K562 (cell line): ENCODE results near the gene JKAMP. TPM values are rescaled to one million over a fixed set of nuclear protein-coding genes. Genes with fewer than 3 reads are reported as not detected.

Experiments
- ATAC-seq: fragments of 200-7000 bp; cut with Tn5 transposase; 3 replicates; pipeline ENCODE4 v1.9.1; 2020; ENCODE audit warnings: moderate library complexity
- BruUV-seq: library from RNA; stranded (reverse); fragments of 400-500 nt; replicated peaks from 2 replicates; lab custom pipeline; 2021; lab: Mats Ljungman, UMichigan
- CTCF ChIA-PET: fragments of 300-600 bp; formaldehyde crosslinking; extraction: SDS; loops from one replicate; lab custom pipeline; 2021; ENCODE audit warnings: low intra/inter-chr PET ratio; lab: Yijun Ruan, JAX
- POLR2A ChIA-PET: fragments of 300-600, 350-650 bp; sonication (Branson Sonifier 250); formaldehyde crosslinking; extraction: SDS; loops from one replicate; lab custom pipeline; 2021; ENCODE audit warnings: antibody characterized with exemption, inconsistent platforms; lab: Yijun Ruan, JAX
- DNase-seq, 4 experiments: peaks; one replicate each; pipeline versions ENCODE4 v3.0.0 to v3.0.0-alpha.2; 2011 to 2018; ENCODE audit warnings: low spot score in 3 of 4, mixed read lengths in 3 of 4; ENCODE audit errors: extremely low read depth in 1 of 4
- FAIRE-seq: peaks from 2 replicates; lab custom pipeline; 2011; peaks lifted over from hg19 to GRCh38; lab: Jason Lieb, UNC
- H2AFZ ChIP-seq: 2 replicates; pipeline ENCODE4 v1.6.0; 2011; ENCODE audit warnings: low read depth, low read length, control low read depth, inconsistent platforms
- H3K27ac ChIP-seq: fragments of 200-600 bp; 3 replicates; pipeline ENCODE4 v1.8.0; 2011; ENCODE audit warnings: low read depth, mild to moderate bottlenecking, control low read depth, inconsistent platforms, low read length, moderate library complexity, mixed read lengths; ENCODE audit errors: extremely low read depth
- H3K27me3 ChIP-seq, 2 experiments: fragments of 300-600 bp in 1 of 2; 2 replicates in 1 of 2; 3 replicates in 1 of 2; pipeline versions ENCODE4 v1.6.0 to v1.8.0; 2011; ENCODE audit warnings: inconsistent platforms in 2 of 2, low read length in 2 of 2, mild to moderate bottlenecking in 1 of 2, mixed read lengths in 1 of 2, moderate library complexity in 1 of 2; ENCODE audit not compliant: control insufficient read depth in 2 of 2, insufficient read depth in 2 of 2
- H3K36me3 ChIP-seq: fragments of 300-600 bp; 3 replicates; pipeline ENCODE4 v1.8.0; 2011; ENCODE audit warnings: mild to moderate bottlenecking, low read length, inconsistent platforms; ENCODE audit not compliant: control insufficient read depth, insufficient read depth
- H3K4me1 ChIP-seq, 2 experiments: fragments of 200-600 bp in 1 of 2; replicated peaks in 1 of 2; 2 replicates in 1 of 2; 3 replicates in 1 of 2; pipeline versions ENCODE4 v1.5.1 to v1.8.0; 2011; ENCODE audit warnings: inconsistent platforms in 2 of 2, low read length in 2 of 2, mild to moderate bottlenecking in 1 of 2, mixed read lengths in 1 of 2, moderate library complexity in 1 of 2; ENCODE audit not compliant: control insufficient read depth in 2 of 2, insufficient read depth in 2 of 2
- H3K4me2 ChIP-seq: 2 replicates; pipeline ENCODE4 v1.6.1; 2011; ENCODE audit warnings: low read length, control low read depth, inconsistent platforms, mixed read lengths; ENCODE audit not compliant: insufficient read depth
- H3K4me3 ChIP-seq: fragments of 200-600 bp; sonication (generic), shearing (Covaris generic); 2 replicates; pipeline ENCODE4 v1.5.1; 2016; ENCODE audit warnings: control low read depth, inconsistent platforms
- H3K79me2 ChIP-seq: fragments of 200-600 bp; 3 replicates; pipeline ENCODE4 v1.8.0; 2011; ENCODE audit warnings: low read length, inconsistent platforms; ENCODE audit not compliant: control insufficient read depth, insufficient read depth
- H3K9ac ChIP-seq, 2 experiments: 2 replicates each; pipeline versions ENCODE4 v1.6.0 to v1.6.1; 2011; ENCODE audit warnings: low read depth in 2 of 2, low read length in 2 of 2, control low read depth in 1 of 2, inconsistent platforms in 1 of 2, mild to moderate bottlenecking in 1 of 2, mixed read lengths in 1 of 2; ENCODE audit not compliant: insufficient read depth in 1 of 2
- H3K9me1 ChIP-seq: one replicate; pipeline ENCODE4 v1.6.0; 2011; ENCODE audit warnings: inconsistent platforms, mild to moderate bottlenecking, low read length, moderate library complexity; ENCODE audit not compliant: control insufficient read depth, insufficient read depth
- H3K9me3 ChIP-seq: replicated peaks from 2 replicates; pipeline ENCODE4 v1.5.1; 2011; ENCODE audit warnings: low read depth, low read length, inconsistent platforms; ENCODE audit not compliant: control insufficient read depth, insufficient read depth
- H4K20me1 ChIP-seq: replicated peaks from 2 replicates; pipeline ENCODE4 v1.6.1; 2011; ENCODE audit warnings: low read length, inconsistent platforms, mixed read lengths; ENCODE audit not compliant: control insufficient read depth, insufficient read depth
- KDM1A ChIP-seq, 2 experiments: fragments of 450-650 bp; IDR thresholded peaks; 2 replicates each; pipeline ENCODE4 v1.6.1; 2016; ENCODE audit warnings: mild to moderate bottlenecking in 2 of 2
- TOE1 ChIP-seq, 2 experiments: fragments of 450-650 bp in 1 of 2; sonication (generic) in 1 of 2; formaldehyde crosslinking in 1 of 2; IDR thresholded peaks; 2 replicates each; pipeline versions ENCODE4 v1.7.1 to v1.8.0; 2016 to 2022; ENCODE audit warnings: borderline replicate concordance in 2 of 2, mild to moderate bottlenecking in 2 of 2, antibody characterized with exemption in 1 of 2, inconsistent platforms in 1 of 2, low read depth in 1 of 2, missing genetic modification reagents in 1 of 2, moderate library complexity in 1 of 2
- ZHX1 ChIP-seq: fragments of 150-350 bp; conservative IDR thresholded peaks from 2 replicates; pipeline ENCODE4 v1.6.1; 2014; ENCODE audit warnings: low read length
- ZNF561 ChIP-seq: fragments of 450-650 bp; formaldehyde crosslinking; conservative IDR thresholded peaks from 2 replicates; pipeline ENCODE4 v1.4.0; 2020; ENCODE audit warnings: mild to moderate bottlenecking, moderate library complexity
- WGBS: fragments of 100-300 bp; shearing (Covaris generic); methylation state at CpG from one replicate; pipeline ENCODE4 v1.1.6; 2016; ENCODE audit warnings: low coverage, mixed read lengths; ENCODE audit not compliant: insufficient coverage; ENCODE audit errors: missing lambda C conversion rate; 5-methylcytosine and 5-hydroxymethylcytosine counted together
- in situ Hi-C: fragments of 300-500 bp; cut with MboI; formaldehyde crosslinking; loops from 4 replicates; pipeline ENCODE4 v1.15.0; 2018; ENCODE audit warnings: inconsistent platforms, mixed read lengths
- intact Hi-C: fragments of 100-400 bp; cut with micrococcal nuclease; formaldehyde crosslinking; loops from 2 replicates; pipeline ENCODE4 v1.14.2; 2022
- polyA plus RNA-seq, 8 experiments: library from polyadenylated mRNA; depleted of rRNA in 4 of 8; stranded (reverse) in 5 of 8; unstranded in 3 of 8; fragments of >200 nt; fragmentation: Nextera tagmentation in 2 of 8; fragmentation: Illumina TruSeq in 1 of 8; extraction: Ambion mirVana in 2 of 8; extraction: Trizol in 1 of 8; gene quantifications; 2 replicates each; pipeline versions ENCODE4 v1.2.1 to v1.2.3, GENCODE V29; 2011 to 2014; ENCODE audit warnings: inconsistent platforms in 1 of 8, missing spikeins in 1 of 8
- total RNA-seq, 7 experiments: library from RNA; depleted of rRNA in 6 of 7; stranded (reverse); fragments of >200 nt in 6 of 7; fragmentation: Illumina TruSeq in 2 of 7; extraction: Trizol in 2 of 7; gene quantifications; 2 replicates each; pipeline versions ENCODE4 v1.2.1 to v1.2.3, GENCODE V29; 2011 to 2021; ENCODE audit warnings: low replicate concordance in 1 of 7

JKAMP gene
- total and polyA plus RNA-seq, 9 of the 15 experiments (the other 6 are each of a cell fraction or from before 2014, with no cell fraction given): 19.3 to 119 (median 33.8) TPM

GRCh38 chr14:59454139-59454538 lies 30.2 kb upstream of the JKAMP start:
- ATAC-seq (no peak), FAIRE-seq (no peak), DNase-seq (no peak)
- no TSS peak for BruUV-seq
- Histone ChIP-seq H3K79me2 (no peaks in the 10 kb centered on the region), H2AFZ (no peak overlapping the region), H3K4me1 (peaks cover 0 to 2% of the 10 kb centered on the region in 2 experiments; a peak in 1 of 5 replicates), H3K27me3 (no peaks in the 10 kb centered on the region), H4K20me1 (no peaks in the 10 kb centered on the region), H3K9ac (no peak overlapping the region), H3K36me3 (peaks cover 6% of the 10 kb centered on the region; the same call in 2 of the 3 replicates), H3K4me3 (no peak overlapping the region), H3K27ac (no peak overlapping the region), H3K4me2 (no peak overlapping the region), H3K9me1 (no peaks in the 10 kb centered on the region), H3K9me3 (no peaks in the 10 kb centered on the region)
- 24% methylated on average over 2 of the region's 2 CpGs for WGBS
- intact Hi-C loops (no loop called here), in situ Hi-C loops (no loop called here)
- no peak for TF ChIP-seq ZNF561 (CRISPR knock-in tag)
- no peak for TF ChIP-seq TOE1 (IDR thresholded peaks at IDR 0.05; ENCODE audit: borderline replicate concordance)
- no peak for TF ChIP-seq TOE1 (CRISPR knock-in tag; IDR thresholded peaks at IDR 0.05; ENCODE audit: borderline replicate concordance, low read depth)
- TF ChIP-seq ZHX1: no peak
- TF ChIP-seq KDM1A (IDR thresholded peaks at IDR 0.05): no peak
- ChIA-PET POLR2A (no interaction called here), CTCF (no interaction called here)
